SJCRH30 (cell line): ENCODE results near the gene TEAD1. TPM values are rescaled to one million over a fixed set of nuclear protein-coding genes. Genes with fewer than 3 reads are reported as not detected.

ENCODE experiments used
- DNase-seq, 2 experiments: peaks; one replicate each; pipeline ENCODE4 v3.0.0-alpha.2; 2015 to 2020
- H3K27ac ChIP-seq: fragments of 250-450 bp; sonication (Bioruptor Pico); 2 replicates; pipeline ENCODE4 v1.5.1; 2020; ENCODE audit warnings: mild to moderate bottlenecking, moderate library complexity
- H3K27me3 ChIP-seq: fragments of 250-450 bp; sonication (Bioruptor Pico); 2 replicates; pipeline ENCODE4 v1.5.1; 2020; ENCODE audit warnings: mild to moderate bottlenecking, moderate library complexity
- H3K36me3 ChIP-seq: fragments of 250-450 bp; sonication (Bioruptor Pico); 2 replicates; pipeline ENCODE4 v1.5.1; 2020; ENCODE audit warnings: mild to moderate bottlenecking, moderate library complexity
- H3K4me1 ChIP-seq: fragments of 250-450 bp; sonication (Bioruptor Pico); 2 replicates; pipeline ENCODE4 v1.5.1; 2020; ENCODE audit warnings: mild to moderate bottlenecking, moderate library complexity
- H3K4me3 ChIP-seq: fragments of 250-450 bp; sonication (Bioruptor Pico); 2 replicates; pipeline ENCODE4 v1.5.1; 2020; ENCODE audit warnings: mild to moderate bottlenecking, moderate library complexity
- H3K9me3 ChIP-seq: fragments of 250-450 bp; sonication (Bioruptor Pico); replicated peaks from 2 replicates; pipeline ENCODE4 v1.5.1; 2020; ENCODE audit warnings: mild to moderate bottlenecking, moderate library complexity
- total RNA-seq: library from RNA; depleted of rRNA; stranded (reverse); fragments of >200 nt; shearing (Covaris generic); gene quantifications from 2 replicates; pipeline ENCODE4 v1.2.3, GENCODE V29; 2014

TEAD1 gene
- total RNA-seq, 1 experiment from 2014 or later, result 84.4 TPM

GRCh38 chr11:12989428-12990161, 315.4 kb downstream of the TEAD1 start:
- peak; percentile 30 to 62 for DNase-seq
- H3K27ac ChIP-seq, result no peak overlapping the region
- peak overlapping the region; percentile 40 for H3K4me3 ChIP-seq
- no peaks in the 10 kb centered on the region for H3K36me3 ChIP-seq
- H3K9me3 ChIP-seq, result no peaks in the 10 kb centered on the region
- H3K4me1 ChIP-seq, result no peaks in the 10 kb centered on the region
- no peaks in the 10 kb centered on the region for H3K27me3 ChIP-seq

- DNase-seq, result no peak
- H3K4me3 ChIP-seq, result no peak overlapping the region
- no peaks in the 10 kb centered on the region for H3K4me1 ChIP-seq
- H3K27ac ChIP-seq, result no peak overlapping the region
- no peaks in the 10 kb centered on the region for H3K36me3 ChIP-seq
- H3K27me3 ChIP-seq, result no peaks in the 10 kb centered on the region
- no peaks in the 10 kb centered on the region for H3K9me3 ChIP-seq
Observed at GRCh38 chr11:12990162-12990480, 315.9 kb downstream of the TEAD1 start.

- Histone ChIP-seq H3K36me3 (no peaks in the 10 kb centered on the region), H3K4me3 (no peak overlapping the region), H3K4me1 (no peaks in the 10 kb centered on the region), H3K27ac (no peak overlapping the region), H3K9me3 (no peaks in the 10 kb centered on the region), H3K27me3 (no peaks in the 10 kb centered on the region)
- no peak for DNase-seq
Observed at GRCh38 chr11:12991426-12991825, 317.2 kb downstream of the TEAD1 start.

- no peak for DNase-seq
- Histone ChIP-seq H3K9me3 (no peaks in the 10 kb centered on the region), H3K4me3 (no peak overlapping the region)
Observed at GRCh38 chr11:12993626-12994025, 319.4 kb downstream of the TEAD1 start.

More at GRCh38 chr11:12993626-12994025, 319.4 kb downstream of the TEAD1 start:
- H3K27ac ChIP-seq, result no peak overlapping the region
- H3K36me3 ChIP-seq, result no peaks in the 10 kb centered on the region
- H3K4me1 ChIP-seq, result no peaks in the 10 kb centered on the region
- H3K27me3 ChIP-seq, result no peaks in the 10 kb centered on the region
